ENCODE measurements around the gene FGD6. TPM values are rescaled to one million over a fixed set of nuclear protein-coding genes. Genes with fewer than 3 reads are reported as not detected.

Gene FGD6
- total and polyA plus RNA-seq, 2 experiments from 2014 or later = 12.9 to 32.4 TPM

- H3K36me3 Mint-ChIP-seq (ENCODE audit: low read depth) = 0 out of 3 replicates have a peak, but pooled peaks cover 2% of the 10 kb centered on the region
- H3K79me2 ChIP-seq (replicated peaks; ENCODE audit: insufficient read depth) = peaks cover 64% of the 10 kb centered on the region
- peaks cover 26% of the 10 kb centered on the region for H3K4me1 Mint-ChIP-seq
- no peaks in the 10 kb centered on the region for H3K9me2 ChIP-seq (ENCODE audit: insufficient read depth)
- ATAC-seq (no peak), DNase-seq (ENCODE audit: low spot score) (no peak)
- no peak overlapping the region for H3K4me3 Mint-ChIP-seq
- no peaks in the 10 kb centered on the region for H3K36me3 ChIP-seq (ENCODE audit: insufficient read depth)
- H3K27me3 ChIP-seq (ENCODE audit: insufficient read depth) = no peaks in the 10 kb centered on the region
- no peak overlapping the region for H2AFZ ChIP-seq
- H3K27ac Mint-ChIP-seq = no peak overlapping the region
- no peak overlapping the region for H3K4me2 ChIP-seq
- peaks cover 19% of the 10 kb centered on the region for H3K4me1 ChIP-seq (ENCODE audit: insufficient read depth)
- no peak overlapping the region for H3K27ac ChIP-seq (ENCODE audit: low read depth)
- no peaks in the 10 kb centered on the region for H3K27me3 Mint-ChIP-seq (ENCODE audit: insufficient read depth, low read depth, poor library complexity)
- no peaks in the 10 kb centered on the region for H3F3A ChIP-seq (replicated peaks; ENCODE audit: low read depth)
- no peaks in the 10 kb centered on the region for H4K20me1 ChIP-seq (replicated peaks; ENCODE audit: insufficient read depth)
- H3K9me3 Mint-ChIP-seq = no peaks in the 10 kb centered on the region
- no peak overlapping the region for H3K4me3 ChIP-seq
- TF ChIP-seq ZNF462 (CRISPR knock-in tag; IDR thresholded peaks at IDR 0.05) (no peak), ZNF114 (CRISPR knock-in tag; IDR thresholded peaks at IDR 0.05) (no peak), ETS1 (IDR thresholded peaks at IDR 0.05) (no peak), JUNB (IDR thresholded peaks at IDR 0.05; ENCODE audit: unreplicated experiment) (no peak), CTCF (conservative IDR thresholded peaks at IDR 0.05; ENCODE audit: low read depth in 2 of 2) (no peak), EZH2 (IDR thresholded peaks at IDR 0.05; ENCODE audit: low read depth, unreplicated experiment) (no peak), POLR2AphosphoS5 (IDR thresholded peaks at IDR 0.05; ENCODE audit: low read depth) (no peak), REST (IDR thresholded peaks at IDR 0.05; ENCODE audit: unreplicated experiment) (no peak), CREB1 (CRISPR knock-in tag; IDR thresholded peaks at IDR 0.05; ENCODE audit: low read depth) (no peak), NANOG (IDR thresholded peaks at IDR 0.05; ENCODE audit: borderline replicate concordance) (no peak)
Observed at GRCh38 chr12:95192271-95192670, 25.0 kb downstream of the FGD6 start.
